Osteoblast (primary cell): ENCODE results near the gene CSPG5. TPM values are rescaled to one million over a fixed set of nuclear protein-coding genes. Genes with fewer than 3 reads are reported as not detected.

Experiments
- DNase-seq: peaks from one replicate; pipeline ENCODE4 v3.0.0; 2011; ENCODE audit warnings: low spot score, mixed read lengths; ENCODE audit not compliant: insufficient read length; ENCODE audit errors: missing footprints
- H2AFZ ChIP-seq: 2 replicates; pipeline ENCODE4 v1.6.0; 2011; ENCODE audit warnings: mild to moderate bottlenecking, low read length
- H3K27ac ChIP-seq: 2 replicates; pipeline ENCODE4 v1.5.1; 2011; ENCODE audit warnings: mild to moderate bottlenecking, low read depth, low read length, moderate library complexity
- H3K27me3 ChIP-seq: 2 replicates; pipeline ENCODE4 v1.6.0; 2012; ENCODE audit warnings: mild to moderate bottlenecking, control low read depth, inconsistent platforms, low read length, moderate library complexity; ENCODE audit not compliant: insufficient read depth
- H3K36me3 ChIP-seq: 2 replicates; pipeline ENCODE4 v1.5.1; 2011; ENCODE audit warnings: mild to moderate bottlenecking, low read length, control low read depth, moderate library complexity; ENCODE audit not compliant: insufficient read depth
- H3K4me1 ChIP-seq: 2 replicates; pipeline ENCODE4 v1.5.1; 2011; ENCODE audit warnings: mild to moderate bottlenecking, low read length, control low read depth, moderate library complexity; ENCODE audit not compliant: insufficient read depth
- H3K4me2 ChIP-seq: 2 replicates; pipeline ENCODE4 v1.6.0; 2011; ENCODE audit warnings: mild to moderate bottlenecking, low read length; ENCODE audit not compliant: insufficient read depth
- H3K4me3 ChIP-seq: fragments of 200-600 bp; sonication (generic); 3 replicates; pipeline ENCODE4 v1.5.1; 2012; ENCODE audit warnings: mild to moderate bottlenecking, low read length, inconsistent platforms; ENCODE audit not compliant: insufficient read depth
- H3K79me2 ChIP-seq: 2 replicates; pipeline ENCODE4 v1.6.0; 2012; ENCODE audit warnings: mild to moderate bottlenecking, low read length, control low read depth, inconsistent platforms; ENCODE audit not compliant: insufficient read depth
- H3K9me3 ChIP-seq: 2 replicates; pipeline ENCODE4 v1.5.1; 2011; ENCODE audit warnings: low read depth, low read length, control low read depth
- H4K20me1 ChIP-seq: 2 replicates; pipeline ENCODE4 v1.6.0; 2012; ENCODE audit warnings: mild to moderate bottlenecking, low read length, control low read depth; ENCODE audit not compliant: insufficient read depth
- CTCF ChIP-seq: IDR thresholded peaks from 2 replicates; pipeline ENCODE4 v1.5.1; 2011; ENCODE audit warnings: mild to moderate bottlenecking, low read depth, low read length, moderate library complexity; ENCODE audit errors: extremely low read depth
- total RNA-seq: library from RNA; depleted of rRNA; stranded (reverse); fragments of >200 nt; gene quantifications from 2 replicates; pipeline ENCODE4 v1.2.3, GENCODE V29; 2012

CSPG5 gene
- total RNA-seq, 1 donor = under 0.01 TPM

GRCh38 chr3:47565734-47566550 is 12.7 kb downstream of the CSPG5 start:
- H2AFZ ChIP-seq = no peak overlapping the region
- TF ChIP-seq CTCF = no peak
- H3K4me2 ChIP-seq = no peak overlapping the region
- no peak for DNase-seq
- H3K27ac ChIP-seq = no peak overlapping the region
- H4K20me1 ChIP-seq = no peaks in the 10 kb centered on the region
- H3K79me2 ChIP-seq = no peaks in the 10 kb centered on the region
- H3K4me1 ChIP-seq = no peaks in the 10 kb centered on the region
- H3K36me3 ChIP-seq = no peaks in the 10 kb centered on the region
- H3K27me3 ChIP-seq = peaks cover 31% of the 10 kb centered on the region
- H3K9me3 ChIP-seq = no peaks in the 10 kb centered on the region
- no peak overlapping the region for H3K4me3 ChIP-seq

- no peaks in the 10 kb centered on the region for H3K36me3 ChIP-seq
- no peak overlapping the region for H3K4me2 ChIP-seq
- H3K27me3 ChIP-seq = peaks cover 12% of the 10 kb centered on the region
- peaks cover 2% of the 10 kb centered on the region for H3K9me3 ChIP-seq
- DNase-seq = no peak
- no peak overlapping the region for H2AFZ ChIP-seq
- no peaks in the 10 kb centered on the region for H3K4me1 ChIP-seq
- TF ChIP-seq CTCF = no peak
- no peak overlapping the region for H3K4me3 ChIP-seq
- no peak overlapping the region for H3K27ac ChIP-seq
- H4K20me1 ChIP-seq = no peaks in the 10 kb centered on the region
- H3K79me2 ChIP-seq = no peaks in the 10 kb centered on the region
Measured at GRCh38 chr3:47556351-47556750, 22.3 kb downstream of the CSPG5 start.

- no peak overlapping the region for H3K4me3 ChIP-seq
- no peaks in the 10 kb centered on the region for H3K36me3 ChIP-seq
- no peak overlapping the region for H3K27ac ChIP-seq
- peaks cover 2% of the 10 kb centered on the region for H3K9me3 ChIP-seq
- H3K27me3 ChIP-seq = peaks cover 14% of the 10 kb centered on the region
- DNase-seq = no peak
- H2AFZ ChIP-seq = no peak overlapping the region
- no peak overlapping the region for H3K4me2 ChIP-seq
- H4K20me1 ChIP-seq = no peaks in the 10 kb centered on the region
- no peaks in the 10 kb centered on the region for H3K79me2 ChIP-seq
- H3K4me1 ChIP-seq = no peaks in the 10 kb centered on the region
- TF ChIP-seq CTCF = no peak
Measured at GRCh38 chr3:47554335-47554734, 24.3 kb downstream of the CSPG5 start.

- DNase-seq = no peak
- Histone ChIP-seq H3K4me2 (no peak overlapping the region), H3K4me3 (no peak overlapping the region), H3K36me3 (no peaks in the 10 kb centered on the region), H3K27me3 (peaks cover 15% of the 10 kb centered on the region), H3K27ac (no peak overlapping the region), H3K4me1 (no peaks in the 10 kb centered on the region), H2AFZ (no peak overlapping the region), H3K79me2 (no peaks in the 10 kb centered on the region), H4K20me1 (no peaks in the 10 kb centered on the region), H3K9me3 (peaks cover 2% of the 10 kb centered on the region)
- no peak for TF ChIP-seq CTCF
Measured at GRCh38 chr3:47553407-47553806, 25.3 kb downstream of the CSPG5 start.
